Loucy (cell line): ENCODE results near the gene RINT1.

Experiments
- H2AFZ ChIP-seq: fragments of 200-600 bp; sonication (generic); 2 replicates; pipeline ENCODE4 v1.6.0; 2016; ENCODE audit warnings: antibody characterized with exemption, mild to moderate bottlenecking, low read length, moderate library complexity
- H3F3A ChIP-seq: fragments of 200-600 bp; 2 replicates; pipeline ENCODE4 v1.6.0; 2016; ENCODE audit warnings: antibody characterized with exemption, low read depth, mild to moderate bottlenecking
- H3K27me3 ChIP-seq: fragments of 200-600 bp; sonication (generic); 2 replicates; pipeline ENCODE4 v1.6.1; 2014; ENCODE audit warnings: low read length, mild to moderate bottlenecking; ENCODE audit not compliant: insufficient read depth, poor library complexity, severe bottlenecking
- H3K36me3 ChIP-seq: fragments of 200-600 bp; sonication (generic); 2 replicates; pipeline ENCODE4 v1.6.1; 2016; ENCODE audit warnings: low read length; ENCODE audit not compliant: insufficient read depth
- H3K4me1 ChIP-seq: fragments of 200-600 bp; sonication (generic); 2 replicates; pipeline ENCODE4 v1.5.1; 2014; ENCODE audit warnings: low read length, mild to moderate bottlenecking; ENCODE audit not compliant: insufficient read depth, poor library complexity, severe bottlenecking
- H3K4me2 ChIP-seq: fragments of 200-600 bp; sonication (generic); 2 replicates; pipeline ENCODE4 v1.6.0; 2014; ENCODE audit warnings: antibody characterized with exemption, low read length, low read depth, mild to moderate bottlenecking; ENCODE audit not compliant: poor library complexity, severe bottlenecking
- H3K4me3 ChIP-seq: fragments of 200-600 bp; sonication (generic); 2 replicates; pipeline ENCODE4 v1.5.1; 2014; ENCODE audit warnings: low read length, mild to moderate bottlenecking, mixed read lengths; ENCODE audit not compliant: poor library complexity, severe bottlenecking
- H3K79me2 ChIP-seq: fragments of 200-600 bp; sonication (generic); 2 replicates; pipeline ENCODE4 v1.6.1; 2014; ENCODE audit warnings: low read length; ENCODE audit not compliant: insufficient read depth
- H3K9ac ChIP-seq: fragments of 200-600 bp; sonication (generic); 2 replicates; pipeline ENCODE4 v1.6.0; 2014; ENCODE audit warnings: mild to moderate bottlenecking, low read depth, low read length, moderate library complexity; ENCODE audit not compliant: poor library complexity, severe bottlenecking
- H3K9me2 ChIP-seq: fragments of 200-600 bp; sonication (generic); replicated peaks from 2 replicates; pipeline ENCODE4 v1.6.1; 2016; ENCODE audit warnings: low read depth, low read length, mixed read lengths
- H3K9me3 ChIP-seq: fragments of 200-600 bp; sonication (generic); 2 replicates; pipeline ENCODE4 v1.6.1; 2014; ENCODE audit warnings: mild to moderate bottlenecking, antibody characterized with exemption, low read length, low read depth; ENCODE audit not compliant: insufficient read depth
- H4K20me1 ChIP-seq: fragments of 200-600 bp; sonication (generic); 2 replicates; pipeline ENCODE4 v1.6.0; 2014; ENCODE audit warnings: antibody characterized with exemption, low read length, mild to moderate bottlenecking; ENCODE audit not compliant: insufficient read depth, poor library complexity, severe bottlenecking
- CTCF ChIP-seq: fragments of 200-600 bp; sonication (generic); conservative IDR thresholded peaks from 2 replicates; pipeline ENCODE4 v1.5.1; 2014; ENCODE audit warnings: mild to moderate bottlenecking, antibody characterized with exemption, low read length
- EZH2phosphoT487 ChIP-seq: fragments of 200-600 bp; IDR thresholded peaks from 2 replicates; pipeline ENCODE4 v1.6.1; 2018; ENCODE audit warnings: antibody characterized with exemption, mild to moderate bottlenecking, moderate library complexity, borderline replicate concordance

RINT1 gene

GRCh38 chr7:105584165-105584564, 52.2 kb downstream of the RINT1 start:
- no peaks in the 10 kb centered on the region for H3K36me3 ChIP-seq

GRCh38 chr7:105585850-105586500, 54.0 kb downstream of the RINT1 start:
- no peaks in the 10 kb centered on the region for H4K20me1 ChIP-seq
- H3K9me2 ChIP-seq, result no peaks in the 10 kb centered on the region
- H3K27me3 ChIP-seq, result no peaks in the 10 kb centered on the region
- H3K9ac ChIP-seq, result no peak overlapping the region
- no peak overlapping the region for H3K4me2 ChIP-seq
- no peaks in the 10 kb centered on the region for H3F3A ChIP-seq
- no peak overlapping the region for H2AFZ ChIP-seq
- no peaks in the 10 kb centered on the region for H3K9me3 ChIP-seq
- H3K4me3 ChIP-seq, result no peak overlapping the region
- H3K36me3 ChIP-seq, result no peaks in the 10 kb centered on the region
- TF ChIP-seq EZH2phosphoT487 (no peak), CTCF (no peak)
- H3K4me1 ChIP-seq, result no peaks in the 10 kb centered on the region
- H3K79me2 ChIP-seq, result no peaks in the 10 kb centered on the region

More at GRCh38 chr7:105584165-105584564, 52.2 kb downstream of the RINT1 start:
- H3K4me2 ChIP-seq, result no peak overlapping the region
- H3K27me3 ChIP-seq, result no peaks in the 10 kb centered on the region
- no peak overlapping the region for H3K4me3 ChIP-seq
- no peaks in the 10 kb centered on the region for H3K79me2 ChIP-seq
- no peaks in the 10 kb centered on the region for H3F3A ChIP-seq
- H3K4me1 ChIP-seq, result no peaks in the 10 kb centered on the region
- H3K9me2 ChIP-seq, result no peaks in the 10 kb centered on the region
- TF ChIP-seq EZH2phosphoT487 (no peak), CTCF (no peak)
- no peaks in the 10 kb centered on the region for H3K9me3 ChIP-seq
- H3K9ac ChIP-seq, result no peak overlapping the region
- no peaks in the 10 kb centered on the region for H4K20me1 ChIP-seq
- no peak overlapping the region for H2AFZ ChIP-seq

GRCh38 chr7:105587909-105588635, 56.1 kb downstream of the RINT1 start:
- Histone ChIP-seq H3K9ac (no peak overlapping the region), H3K4me3 (no peak overlapping the region), H3K4me2 (no peak overlapping the region), H3K79me2 (no peaks in the 10 kb centered on the region), H3F3A (no peaks in the 10 kb centered on the region), H3K27me3 (no peaks in the 10 kb centered on the region), H4K20me1 (no peaks in the 10 kb centered on the region), H3K4me1 (no peaks in the 10 kb centered on the region), H3K36me3 (no peaks in the 10 kb centered on the region), H3K9me3 (no peaks in the 10 kb centered on the region), H2AFZ (no peak overlapping the region), H3K9me2 (no peaks in the 10 kb centered on the region)
- TF ChIP-seq EZH2phosphoT487 (no peak), CTCF (no peak)
